DMS 273 (cell line): ENCODE results near the gene PPP2R5A.
"Not testable (repeated sequence)": the region's sequence is repeated elsewhere in the genome, so short reads cannot be mapped to it uniquely, and the experiment has no call there.

Experiments used
- DNase-seq: peaks from one replicate; lab custom pipeline; 2025; ENCODE audit not compliant: unreplicated experiment; lab: John Stamatoyannopoulos, UW

The PPP2R5A gene

DNA sequence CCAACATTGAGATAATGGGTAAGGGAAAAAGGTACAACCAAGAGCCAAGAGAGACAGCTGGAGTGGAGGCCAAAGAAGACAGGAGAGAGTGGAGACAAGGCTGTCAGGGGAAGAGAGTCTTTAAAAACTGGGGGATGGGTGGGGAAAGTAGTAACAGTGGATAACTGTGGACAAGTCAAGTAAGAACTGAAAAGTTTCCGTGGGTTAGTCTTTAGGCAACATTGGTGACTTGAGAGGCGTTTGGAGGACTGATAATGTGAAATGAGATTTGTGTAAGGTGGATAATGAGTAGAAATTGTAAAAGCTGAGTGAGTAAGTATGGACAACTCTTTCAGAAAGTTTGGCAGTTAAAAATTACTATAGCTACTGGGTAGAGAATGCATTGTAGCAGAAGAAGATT is 10.4 kb downstream of the PPP2R5A start:
- no peak for DNase-seq

DNA sequence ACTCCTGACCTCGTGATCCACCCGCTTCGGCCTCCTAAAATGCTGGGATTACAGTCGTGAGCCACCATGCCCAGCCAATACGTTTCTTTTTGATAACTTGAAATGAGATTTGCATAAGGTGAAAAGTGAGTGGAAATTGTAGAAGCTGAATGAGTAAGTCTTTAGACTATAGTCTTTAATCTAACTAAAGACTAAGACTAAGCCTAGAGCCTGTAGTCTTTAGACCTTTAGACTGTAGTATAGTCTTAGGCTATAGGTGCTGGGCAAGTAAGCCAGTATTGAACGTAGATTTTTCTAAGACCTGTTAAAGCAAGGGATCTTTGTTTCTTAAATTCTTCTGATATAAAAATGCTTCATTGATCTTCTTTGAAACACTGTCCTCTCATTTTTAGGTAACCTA is 12.1 kb downstream of the PPP2R5A start:
- no peak for DNase-seq

- DNase-seq = no peak
These were observed 16.4 kb downstream of the PPP2R5A start for GRCh38 chr1:212301580-212301979.

- no peak for DNase-seq
These were observed 17.7 kb downstream of the PPP2R5A start for GRCh38 chr1:212302745-212303383.

DNA sequence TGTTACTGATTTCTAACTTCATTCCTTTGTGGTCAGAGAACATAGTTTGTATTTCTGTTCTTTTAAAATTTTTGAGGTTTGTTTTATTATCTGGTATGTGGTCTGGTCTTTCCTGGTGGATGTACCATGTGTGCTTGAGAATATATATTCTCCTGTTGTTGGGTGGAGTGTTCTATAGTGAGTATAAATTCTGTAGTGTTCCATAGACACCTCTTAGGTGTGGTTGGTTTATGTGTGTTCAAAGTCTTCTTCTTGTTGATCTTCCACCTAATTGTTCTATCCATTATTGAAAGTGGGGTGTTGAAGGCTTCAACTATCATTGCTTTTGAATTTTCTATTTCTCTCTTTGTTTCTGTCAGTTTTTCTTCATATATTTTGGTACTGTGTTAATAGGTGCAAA is 20.1 kb downstream of the PPP2R5A start:
- DNase-seq = no peak

DNA sequence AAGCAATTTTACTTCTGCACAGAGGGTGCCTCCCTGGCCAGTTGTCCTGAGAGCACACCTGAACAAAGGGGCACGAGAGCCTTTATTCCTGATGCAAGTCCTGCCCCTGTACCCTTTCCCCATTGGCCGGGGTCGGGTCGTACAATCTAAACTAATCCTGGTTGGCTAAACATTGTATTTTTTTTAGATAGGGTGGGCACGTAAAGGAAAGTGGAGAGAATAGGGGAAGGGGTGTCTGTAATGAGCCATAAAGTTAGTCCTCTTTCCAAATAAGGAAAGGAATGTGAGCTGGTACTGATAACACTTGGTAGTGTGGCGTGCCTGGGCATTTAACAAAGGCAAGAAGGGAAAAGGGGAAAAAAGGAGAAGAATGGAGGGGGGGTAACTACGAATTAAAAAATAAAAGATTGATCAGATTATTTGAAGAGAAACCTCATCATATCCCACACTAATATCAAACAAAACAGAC is 20.8 kb downstream of the PPP2R5A start:
- not testable (repeated sequence) for DNase-seq

DNA sequence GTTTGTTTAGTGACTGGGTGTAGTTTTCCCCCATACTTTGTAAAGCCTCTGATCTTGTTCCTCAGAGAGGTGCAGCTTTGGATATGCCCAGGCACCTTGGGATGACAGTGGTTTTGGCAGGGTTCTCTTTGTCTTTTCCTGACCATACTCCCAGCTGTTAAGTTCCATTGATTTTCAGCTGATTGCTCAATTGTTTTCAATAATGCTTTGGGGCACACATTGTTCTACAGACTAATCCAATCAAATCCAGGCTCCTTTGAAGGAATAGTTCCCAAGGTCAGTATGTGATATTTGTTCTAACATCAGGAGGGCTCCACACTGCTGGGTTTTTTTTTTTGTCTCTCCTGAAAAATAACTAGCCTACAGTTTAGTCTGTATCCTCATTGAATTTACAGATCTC is 24.8 kb downstream of the PPP2R5A start:
- no peak for DNase-seq

DNA sequence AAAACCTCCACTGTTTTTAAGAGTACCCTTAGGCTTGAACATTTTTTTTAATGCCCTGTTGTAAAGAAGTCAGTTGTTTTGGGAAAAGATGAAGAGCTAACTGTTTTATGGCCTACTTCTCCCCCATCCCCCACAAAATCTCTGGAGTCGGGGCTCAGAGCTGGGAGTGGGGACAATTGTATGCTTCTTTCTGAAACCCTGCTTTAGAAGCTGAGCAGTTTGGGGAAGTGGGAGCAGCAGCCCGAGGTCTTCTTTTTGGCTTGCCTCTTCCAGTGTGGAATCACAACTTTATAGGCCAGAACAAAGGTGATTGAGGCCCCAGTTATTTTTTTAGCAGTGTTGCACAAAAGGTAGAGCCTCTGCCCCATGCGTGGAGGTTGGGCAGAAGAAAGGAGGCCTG is 25.2 kb downstream of the PPP2R5A start:
- DNase-seq = no peak

DNA sequence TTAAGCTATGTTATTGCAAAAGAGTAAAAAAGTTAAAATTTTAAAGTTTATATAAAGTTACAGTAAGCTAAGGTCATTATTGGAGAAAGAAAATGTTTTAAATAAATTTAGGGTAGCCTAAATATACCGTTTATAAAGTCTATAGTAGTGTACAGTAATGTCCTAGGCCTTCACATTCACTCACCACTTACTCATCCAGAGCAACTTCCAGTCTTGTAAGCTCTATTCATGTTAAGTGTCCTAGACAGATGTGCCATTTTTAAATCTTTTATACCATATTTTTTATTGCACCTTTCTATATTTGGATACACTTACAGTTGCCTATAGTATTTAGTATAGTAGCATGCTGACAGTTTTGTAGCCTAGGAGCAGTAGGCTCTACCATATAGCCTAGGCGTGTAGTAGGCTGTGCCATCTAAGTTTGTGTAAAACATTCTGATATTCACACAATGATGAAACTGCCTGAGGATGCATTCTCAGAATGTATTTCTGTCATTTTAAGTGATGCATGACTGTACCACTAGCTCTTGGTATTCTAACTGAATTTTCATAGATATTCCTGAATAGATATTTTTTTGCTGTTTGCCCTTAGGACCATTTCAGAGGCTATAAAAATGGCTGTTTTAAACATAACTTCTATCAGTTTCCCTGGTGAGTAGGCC is 26.8 kb downstream of the PPP2R5A start:
- no peak for DNase-seq

GRCh38 chr1:212313616-212314015 is 28.4 kb downstream of the PPP2R5A start:
- DNase-seq = no peak

GRCh38 chr1:212315184-212315583 is 30.0 kb downstream of the PPP2R5A start:
- DNase-seq = no peak

DNA sequence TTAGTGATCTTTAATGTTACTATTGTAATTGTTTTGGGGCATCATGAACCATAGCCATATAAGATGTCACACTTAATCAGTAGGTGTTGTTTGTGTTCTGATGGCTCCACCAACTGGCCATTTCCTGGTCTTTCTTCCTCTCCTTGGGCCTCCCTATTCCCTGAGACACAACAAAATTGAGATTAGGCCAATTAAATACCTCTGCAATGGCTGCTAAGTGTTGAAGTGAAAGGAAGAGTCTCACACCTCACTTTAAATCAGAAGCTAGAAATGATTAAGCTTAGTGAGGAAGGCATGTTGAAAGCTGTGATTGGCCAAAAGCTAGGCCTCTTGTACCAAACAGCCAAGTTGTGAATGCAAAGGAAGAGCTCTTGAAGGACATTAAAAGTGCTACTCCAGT is 30.7 kb downstream of the PPP2R5A start:
- peak; percentile 23 for DNase-seq

GRCh38 chr1:212317916-212318315 is 32.7 kb downstream of the PPP2R5A start:
- no peak for DNase-seq

DNA sequence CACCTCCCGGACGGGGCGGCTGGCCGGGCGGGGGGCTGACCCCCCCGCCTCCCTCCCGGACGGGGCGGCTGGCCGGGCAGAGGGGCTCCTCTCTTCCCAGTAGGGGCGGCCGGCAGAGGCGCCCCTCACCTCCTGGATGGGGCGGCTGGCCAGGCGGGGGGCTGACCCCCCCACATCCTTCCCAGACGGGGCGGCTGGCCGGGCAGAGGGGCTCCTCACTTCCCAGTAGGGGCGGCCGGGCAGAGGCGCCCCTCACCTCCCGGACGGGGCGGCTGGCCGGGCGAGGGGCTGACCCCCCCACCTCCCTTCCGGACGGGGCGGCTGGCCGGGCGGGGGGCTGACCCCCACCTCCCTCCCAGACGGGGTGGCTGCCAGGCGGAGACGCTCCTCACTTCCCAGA is 35.8 kb downstream of the PPP2R5A start:
- DNase-seq = not testable (repeated sequence)

DNA sequence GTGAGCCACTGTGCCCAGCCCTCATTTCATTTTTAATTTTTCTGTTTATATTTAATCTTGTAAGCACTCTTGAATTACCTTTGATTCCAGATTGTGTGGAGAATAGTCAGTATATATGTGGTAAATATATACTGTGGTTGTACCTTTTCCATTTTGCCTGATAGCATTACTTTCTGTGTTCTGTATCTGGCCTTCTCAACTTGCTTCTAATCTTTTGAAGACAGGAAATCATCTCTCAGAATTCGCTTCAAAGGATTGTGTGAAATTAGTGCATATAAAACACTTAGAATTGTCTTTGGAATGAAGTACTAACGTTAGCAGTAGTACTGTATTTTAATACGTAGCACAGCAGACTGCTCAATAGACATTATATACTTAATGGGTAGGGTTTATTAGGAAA is 37.9 kb downstream of the PPP2R5A start:
- DNase-seq = no peak

DNA sequence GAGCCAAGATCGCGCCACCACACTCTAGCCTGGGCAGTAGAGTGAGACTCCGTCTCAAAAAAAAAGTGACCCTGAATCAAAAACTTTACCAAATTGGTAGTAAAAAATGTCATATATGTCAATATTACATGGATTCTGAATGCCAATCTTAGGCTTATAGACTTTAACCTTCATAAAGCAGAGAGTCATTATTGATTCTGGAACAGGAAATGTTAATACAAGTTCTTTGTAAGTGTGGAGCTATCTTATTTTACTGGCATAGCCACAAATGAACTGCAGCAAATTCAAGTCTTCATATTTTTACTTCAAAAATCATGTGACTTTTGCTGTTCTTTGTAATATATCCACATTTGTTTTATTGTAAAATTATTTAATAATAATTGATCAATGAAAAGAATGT is 41.3 kb downstream of the PPP2R5A start:
- DNase-seq = no peak

GRCh38 chr1:212328248-212328647 is 43.0 kb downstream of the PPP2R5A start:
- DNase-seq = no peak

DNA sequence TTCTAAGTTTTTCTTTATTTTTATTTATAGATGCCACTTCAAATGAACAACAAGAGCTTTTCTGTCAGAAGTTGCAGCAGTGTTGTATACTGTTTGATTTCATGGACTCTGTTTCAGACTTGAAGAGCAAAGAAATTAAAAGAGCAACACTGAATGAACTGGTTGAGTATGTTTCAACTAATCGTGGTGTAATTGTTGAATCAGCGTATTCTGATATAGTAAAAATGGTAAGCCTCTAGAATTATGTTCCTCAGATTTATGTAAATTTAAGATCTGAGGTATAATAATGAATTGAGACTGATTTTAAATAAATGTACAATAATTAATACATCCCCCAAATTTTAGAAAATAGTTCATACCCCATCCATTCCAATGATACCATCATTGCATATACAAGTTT is 43.9 kb downstream of the PPP2R5A start:
- DNase-seq = no peak

DNA sequence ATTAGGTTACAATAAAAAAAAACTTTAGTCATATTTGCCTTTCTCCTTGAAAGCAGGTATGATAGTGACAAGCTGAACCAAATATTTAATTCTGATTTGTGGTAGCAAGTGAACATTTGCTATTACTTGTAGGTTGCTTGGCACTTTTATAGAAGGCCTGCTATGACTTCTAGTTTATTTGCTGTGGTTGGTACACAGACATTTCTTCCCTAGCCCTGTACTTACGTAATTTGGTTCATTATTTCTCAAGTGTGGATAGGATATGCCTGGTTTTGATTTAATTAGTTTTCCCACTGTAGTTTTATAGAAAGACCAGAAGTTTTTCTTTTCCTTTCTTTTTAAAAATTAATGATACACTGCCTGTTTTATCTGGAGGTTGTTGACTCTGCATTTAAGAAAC is 55.9 kb downstream of the PPP2R5A start:
- no peak for DNase-seq

DNA sequence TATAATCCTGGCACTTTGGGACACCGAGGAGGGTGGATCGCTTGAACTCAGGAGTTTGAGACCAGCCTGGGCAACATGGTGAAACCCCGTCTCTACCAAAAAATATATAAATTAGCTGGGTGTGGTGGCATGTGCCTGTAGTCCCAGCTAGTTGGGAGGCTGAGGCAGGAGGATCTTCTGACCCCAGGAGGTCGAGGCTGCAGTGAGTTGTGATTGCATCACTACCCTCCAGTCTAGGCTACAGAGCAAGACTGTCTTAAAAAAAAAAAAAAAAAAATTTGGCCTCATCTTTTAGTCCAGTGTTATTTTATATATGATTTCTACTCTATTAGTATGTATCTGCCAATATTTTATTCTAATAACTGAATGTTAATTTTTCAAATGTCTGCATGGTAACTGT is 59.7 kb downstream of the PPP2R5A start:
- DNase-seq = no peak

GRCh38 chr1:212346601-212347000 is 61.4 kb downstream of the PPP2R5A start:
- DNase-seq = no peak

DNA sequence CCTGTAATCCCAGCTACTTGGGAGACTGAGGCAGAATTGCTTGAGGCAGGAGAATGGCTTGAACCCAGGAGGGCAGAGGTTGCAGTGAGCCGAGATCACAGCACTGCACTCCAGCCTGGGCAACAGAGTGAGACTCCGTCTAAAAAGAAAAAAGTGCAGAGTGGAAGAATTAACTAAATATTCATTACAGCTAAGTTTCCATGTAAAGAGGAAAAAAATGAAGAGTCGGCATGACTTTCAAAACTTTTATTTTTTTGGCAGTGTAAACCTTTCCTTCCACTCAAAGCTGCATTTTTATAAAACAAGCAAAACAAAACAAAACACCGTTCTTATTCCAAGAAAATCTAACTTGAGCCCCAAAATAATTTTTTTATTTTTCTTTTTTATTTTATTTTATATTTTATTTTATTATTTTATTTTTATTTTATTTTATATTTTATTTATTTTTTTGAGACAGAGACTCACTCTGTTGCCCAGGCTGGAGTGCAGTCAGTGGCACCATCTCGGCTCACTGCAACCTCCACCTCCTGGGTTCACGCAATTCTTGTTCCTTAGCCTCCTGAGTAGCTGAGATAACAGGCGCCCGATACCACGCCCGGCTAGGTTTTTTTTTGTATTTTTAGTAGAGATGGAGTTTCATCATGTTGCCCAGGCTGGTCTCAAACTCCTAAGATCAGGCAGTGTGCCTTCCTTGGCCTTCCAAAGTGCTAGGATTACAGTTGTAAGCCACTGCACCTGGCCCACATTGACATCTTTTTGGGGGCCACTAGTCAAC is 66.6 kb downstream of the PPP2R5A start:
- no peak for DNase-seq
